ENCODE measurements around the gene DOK7. TPM values are rescaled to one million over a fixed set of nuclear protein-coding genes. Genes with fewer than 3 reads are reported as not detected.
A peak's percentile ranks its signal among the peaks of the same experiment; 100 is the strongest.

The DOK7 gene
- total RNA-seq, 1 experiment from 2014 or later: not detected

- TF ChIP-seq EZH2 (IDR thresholded peaks at IDR 0.05; ENCODE audit: borderline replicate concordance, low read depth, low read length, poor library complexity, severe bottlenecking) (no peak), CTCF (conservative IDR thresholded peaks at IDR 0.05; ENCODE audit: low read depth, low read length) (no peak)
- Histone ChIP-seq H3K9me3 (ENCODE audit: low read depth, low read length, poor library complexity, severe bottlenecking) (no peaks in the 10 kb centered on the region), H3K27me3 (replicated peaks; ENCODE audit: insufficient read depth, low read depth, low read length, poor library complexity) (peaks cover 45% of the 10 kb centered on the region), H3K4me3 (ENCODE audit: low read depth, low read length, poor library complexity, severe bottlenecking) (no peak overlapping the region), H3K27ac (ENCODE audit: low read depth, low read length, poor library complexity, severe bottlenecking) (no peak overlapping the region), H3K36me3 (ENCODE audit: insufficient read depth, low read length, poor library complexity, severe bottlenecking) (no peaks in the 10 kb centered on the region), H3K4me1 (ENCODE audit: insufficient read depth, low read length, poor library complexity, severe bottlenecking) (no peaks in the 10 kb centered on the region)
- peak; percentile 70 for DNase-seq (ENCODE audit: low spot score)
- ChIA-PET POLR2A (ENCODE audit: low non-redundant PET) (no interaction called here), CTCF (no interaction called here)
- intact Hi-C loops (cut with micrococcal nuclease; ENCODE audit: unreplicated experiment): no loop called here
- BruUV-seq (replicated peaks): no TSS peak
These were observed 26.4 kb downstream of the DOK7 start for GRCh38 chr4:3489451-3489962.

- no TSS peak for BruUV-seq (replicated peaks)
- intact Hi-C loops (cut with micrococcal nuclease; ENCODE audit: unreplicated experiment): no loop called here
- Histone ChIP-seq H3K9me3 (ENCODE audit: low read depth, low read length, poor library complexity, severe bottlenecking) (no peaks in the 10 kb centered on the region), H3K27ac (ENCODE audit: low read depth, low read length, poor library complexity, severe bottlenecking) (no peak overlapping the region), H3K27me3 (replicated peaks; ENCODE audit: insufficient read depth, low read depth, low read length, poor library complexity) (peaks cover 26% of the 10 kb centered on the region), H3K4me1 (ENCODE audit: insufficient read depth, low read length, poor library complexity, severe bottlenecking) (no peaks in the 10 kb centered on the region), H3K4me3 (ENCODE audit: low read depth, low read length, poor library complexity, severe bottlenecking) (no peak overlapping the region), H3K36me3 (ENCODE audit: insufficient read depth, low read length, poor library complexity, severe bottlenecking) (no peaks in the 10 kb centered on the region)
- DNase-seq (ENCODE audit: low spot score): no peak
- TF ChIP-seq CTCF (conservative IDR thresholded peaks at IDR 0.05; ENCODE audit: low read depth, low read length) (no peak), EZH2 (IDR thresholded peaks at IDR 0.05; ENCODE audit: borderline replicate concordance, low read depth, low read length, poor library complexity, severe bottlenecking) (no peak)
- CTCF ChIA-PET: no interaction called here
- POLR2A ChIA-PET (ENCODE audit: low non-redundant PET): interaction anchor here (0.7 kb wide), 1 partner anchor 23 kb away, joined by 3 read pairs; no protein-coding TSS in a partner anchor
These were observed 28.7 kb downstream of the DOK7 start for GRCh38 chr4:3491681-3492405.

GRCh38 chr4:3492741-3493719, 29.9 kb downstream of the DOK7 start:
- no TSS peak for BruUV-seq (replicated peaks)
- POLR2A ChIA-PET (ENCODE audit: low non-redundant PET): no interaction called here
- no peak for DNase-seq (ENCODE audit: low spot score)
- TF ChIP-seq CTCF (conservative IDR thresholded peaks at IDR 0.05; ENCODE audit: low read depth, low read length): no peak
- no peak for TF ChIP-seq EZH2 (IDR thresholded peaks at IDR 0.05; ENCODE audit: borderline replicate concordance, low read depth, low read length, poor library complexity, severe bottlenecking)
- Histone ChIP-seq H3K27ac (ENCODE audit: low read depth, low read length, poor library complexity, severe bottlenecking) (no peak overlapping the region), H3K27me3 (replicated peaks; ENCODE audit: insufficient read depth, low read depth, low read length, poor library complexity) (peaks cover 20% of the 10 kb centered on the region), H3K36me3 (ENCODE audit: insufficient read depth, low read length, poor library complexity, severe bottlenecking) (no peaks in the 10 kb centered on the region), H3K9me3 (ENCODE audit: low read depth, low read length, poor library complexity, severe bottlenecking) (no peaks in the 10 kb centered on the region), H3K4me1 (ENCODE audit: insufficient read depth, low read length, poor library complexity, severe bottlenecking) (no peaks in the 10 kb centered on the region), H3K4me3 (ENCODE audit: low read depth, low read length, poor library complexity, severe bottlenecking) (no peak overlapping the region)
- intact Hi-C loops (cut with micrococcal nuclease; ENCODE audit: unreplicated experiment): no loop called here
- CTCF ChIA-PET: no interaction called here

Measured in A673 (cell line).